NK-92 (cell line): Measurements from ENCODE around the gene CCNC.

Experiments
- DNase-seq: peaks from one replicate; lab custom pipeline; 2025; ENCODE audit not compliant: unreplicated experiment; lab: John Stamatoyannopoulos, UW

CCNC gene

GRCh38 chr6:99568103-99568933 is at the start of gene CCNC:
Gene CCNC (minus strand): TSS chr6:99568660. CDS start chr6:99568527, 133 bp downstream.
- no peak for DNase-seq

GRCh38 chr6:99617131-99617530 is 48.7 kb upstream of the CCNC start:
- no peak for DNase-seq

- DNase-seq, result no peak
Measured at GRCh38 chr6:99614430-99615186, 46.1 kb upstream of the CCNC start.

- DNase-seq, result no peak
Measured at GRCh38 chr6:99613705-99614429, 45.4 kb upstream of the CCNC start.

- DNase-seq, result no peak
Measured at GRCh38 chr6:99613409-99613704, 44.9 kb upstream of the CCNC start.

GRCh38 chr6:99612551-99613408 is 44.3 kb upstream of the CCNC start:
- no peak for DNase-seq

GRCh38 chr6:99611148-99611547 is 42.7 kb upstream of the CCNC start:
- no peak for DNase-seq

- DNase-seq, result no peak
Measured at GRCh38 chr6:99609905-99610489, 41.5 kb upstream of the CCNC start.

- no peak for DNase-seq
Measured at GRCh38 chr6:99608886-99609482, 40.5 kb upstream of the CCNC start.

- no peak for DNase-seq
Measured at GRCh38 chr6:99608059-99608885, 39.8 kb upstream of the CCNC start.

GRCh38 chr6:99607416-99608036 is 39.1 kb upstream of the CCNC start:
- no peak for DNase-seq

- no peak for DNase-seq
Measured at GRCh38 chr6:99606656-99607415, 38.4 kb upstream of the CCNC start, which contains the start of gene PRDM13. Gene PRDM13 (plus strand): TSS chr6:99606833. CDS start chr6:99607035, 202 bp downstream.

GRCh38 chr6:99605911-99606655 is 37.6 kb upstream of the CCNC start:
- DNase-seq, result no peak

GRCh38 chr6:99605074-99605734 is 36.7 kb upstream of the CCNC start:
- no peak for DNase-seq

GRCh38 chr6:99604166-99605073 is 36.0 kb upstream of the CCNC start:
- DNase-seq, result no peak
